Stimulated activated CD8-positive, alpha-beta memory T cell treated with anti-CD3 and anti-CD28 coated beads, Interleukin-15, amount 100 ng/mL, for 1 hour (primary cell): Measurements from ENCODE around the gene KCNK4.
A peak's percentile ranks its signal among the peaks of the same experiment; 100 is the strongest.

Experiments
- DNase-seq: peaks from one replicate; pipeline ENCODE4 v3.0.0-alpha.2; 2020; ENCODE audit warnings: low read depth

The KCNK4 gene

GRCh38 chr11:64324692-64325469 is 33.8 kb downstream of the KCNK4 start:
- no peak for DNase-seq

GRCh38 chr11:64327375-64327774 is 36.3 kb downstream of the KCNK4 start:
- no peak for DNase-seq

GRCh38 chr11:64327993-64328392 is 36.9 kb downstream of the KCNK4 start:
- no peak for DNase-seq

GRCh38 chr11:64330888-64331287 is 39.8 kb downstream of the KCNK4 start:
- DNase-seq = no peak

GRCh38 chr11:64331569-64332371 is 40.7 kb downstream of the KCNK4 start:
- DNase-seq = peak; percentile 30

- no peak for DNase-seq
Measured at GRCh38 chr11:64333556-64333955, 42.5 kb downstream of the KCNK4 start.

- DNase-seq = no peak
Measured at GRCh38 chr11:64334764-64335735, 43.9 kb downstream of the KCNK4 start.

- DNase-seq = no peak
Measured at GRCh38 chr11:64337538-64338249, 46.6 kb downstream of the KCNK4 start.

GRCh38 chr11:64338716-64339115 is 47.6 kb downstream of the KCNK4 start:
- DNase-seq = no peak

- no peak for DNase-seq
Measured at GRCh38 chr11:64339286-64339685, 48.2 kb downstream of the KCNK4 start.

GRCh38 chr11:64339754-64340408 is 48.8 kb downstream of the KCNK4 start, which contains the start of gene CCDC88B:
TSS of gene CCDC88B (plus strand) at chr11:64340204. CDS start at chr11:64340267, 63 bp downstream.
- DNase-seq = peak; percentile 69

GRCh38 chr11:64340671-64341335 is 49.7 kb downstream of the KCNK4 start:
- DNase-seq = peak; percentile 76

GRCh38 chr11:64341429-64341828 is 50.3 kb downstream of the KCNK4 start:
- no peak for DNase-seq

GRCh38 chr11:64341851-64342791 is 51.0 kb downstream of the KCNK4 start:
- DNase-seq = peak; percentile 82

GRCh38 chr11:64342869-64343745 is 52.0 kb downstream of the KCNK4 start:
- no peak for DNase-seq

- no peak for DNase-seq
Measured at GRCh38 chr11:64343767-64344559, 52.9 kb downstream of the KCNK4 start.

- no peak for DNase-seq
Measured at GRCh38 chr11:64344787-64345186, 53.7 kb downstream of the KCNK4 start.
